RWPE2 (cell line): ENCODE data around the gene KLK11.

Experiments used
- ATAC-seq: fragments of 200-7000 bp; cut with Tn5 transposase; 3 replicates; pipeline ENCODE4 v1.9.1; 2021; ENCODE audit warnings: low read depth
- DNase-seq: peaks from one replicate; pipeline ENCODE4 v3.0.0-alpha.2; 2020; ENCODE audit warnings: low spot score
- H3K27ac ChIP-seq: fragments of 450-650 bp; 2 replicates; pipeline ENCODE4 v1.5.1; 2017; ENCODE audit warnings: mild to moderate bottlenecking; ENCODE audit not compliant: poor library complexity, severe bottlenecking
- H3K27me3 ChIP-seq: fragments of 250-450 bp; sonication (Bioruptor Pico); 2 replicates; pipeline ENCODE4 v1.5.1; 2021; ENCODE audit warnings: mild to moderate bottlenecking, moderate library complexity; ENCODE audit not compliant: insufficient read depth, poor library complexity, severe bottlenecking
- H3K36me3 ChIP-seq: fragments of 250-450 bp; sonication (Bioruptor Pico); 2 replicates; pipeline ENCODE4 v1.5.1; 2020; ENCODE audit warnings: low read depth, mild to moderate bottlenecking, moderate library complexity
- H3K4me1 ChIP-seq: fragments of 250-450 bp; sonication (Bioruptor Pico); 2 replicates; pipeline ENCODE4 v1.5.1; 2021; ENCODE audit warnings: mild to moderate bottlenecking, moderate library complexity; ENCODE audit not compliant: insufficient read depth, poor library complexity, severe bottlenecking
- H3K4me3 ChIP-seq: fragments of 250-450 bp; sonication (Bioruptor Pico); 2 replicates; pipeline ENCODE4 v1.5.1; 2021; ENCODE audit warnings: mild to moderate bottlenecking, moderate library complexity; ENCODE audit not compliant: severe bottlenecking
- H3K9me3 ChIP-seq: fragments of 250-450 bp; sonication (Bioruptor Pico); 2 replicates; pipeline ENCODE4 v1.5.1; 2021; ENCODE audit warnings: mild to moderate bottlenecking, moderate library complexity; ENCODE audit not compliant: severe bottlenecking
- CTCF ChIP-seq: fragments of 450-650 bp; IDR thresholded peaks from one replicate; pipeline ENCODE4 v1.5.1; 2017; ENCODE audit warnings: mild to moderate bottlenecking, moderate library complexity; ENCODE audit not compliant: poor library complexity, severe bottlenecking

KLK11 gene

GRCh38 chr19:51060973-51061372 is 34.6 kb upstream of the KLK11 start:
- no peak overlapping the region for H3K4me3 ChIP-seq
- no peak for TF ChIP-seq CTCF
- no peak overlapping the region for H3K27ac ChIP-seq
- no peak for DNase-seq
- no peak for ATAC-seq
- no peaks in the 10 kb centered on the region for H3K9me3 ChIP-seq
- no peaks in the 10 kb centered on the region for H3K36me3 ChIP-seq
- H3K4me1 ChIP-seq, result no peaks in the 10 kb centered on the region
- H3K27me3 ChIP-seq, result no peaks in the 10 kb centered on the region

DNA sequence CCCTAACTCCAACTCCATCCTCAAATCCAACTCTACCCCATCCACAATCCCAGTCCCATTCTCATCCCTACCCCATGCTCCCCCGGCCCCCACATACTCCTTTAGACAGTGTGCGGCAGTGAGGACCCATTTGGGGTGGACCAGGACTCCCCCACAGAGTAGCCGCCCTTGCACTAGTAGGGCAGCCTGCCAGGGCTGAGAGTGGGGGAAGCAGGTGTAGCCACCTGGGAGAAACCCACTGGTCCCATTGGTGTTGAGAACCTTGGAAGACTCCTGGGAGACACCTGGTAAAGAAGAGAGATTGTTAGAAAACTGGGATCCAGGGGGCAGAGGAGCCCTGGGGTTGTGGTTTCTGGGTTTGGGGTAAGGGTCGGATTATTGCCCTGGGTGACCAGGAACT is 33.9 kb upstream of the KLK11 start:
- no peaks in the 10 kb centered on the region for H3K9me3 ChIP-seq
- DNase-seq (no peak), ATAC-seq (no peak)
- TF ChIP-seq CTCF, result no peak
- H3K4me3 ChIP-seq, result no peak overlapping the region
- H3K27me3 ChIP-seq, result no peaks in the 10 kb centered on the region
- H3K27ac ChIP-seq, result no peak overlapping the region
- no peaks in the 10 kb centered on the region for H3K4me1 ChIP-seq
- H3K36me3 ChIP-seq, result no peaks in the 10 kb centered on the region

- no peak overlapping the region for H3K27ac ChIP-seq
- no peaks in the 10 kb centered on the region for H3K4me1 ChIP-seq
- ATAC-seq (no peak), DNase-seq (no peak)
- no peak overlapping the region for H3K4me3 ChIP-seq
- H3K27me3 ChIP-seq, result no peaks in the 10 kb centered on the region
- no peaks in the 10 kb centered on the region for H3K36me3 ChIP-seq
- no peak for TF ChIP-seq CTCF
- H3K9me3 ChIP-seq, result no peaks in the 10 kb centered on the region
Observed at GRCh38 chr19:51059715-51060114, 33.3 kb upstream of the KLK11 start.

GRCh38 chr19:51055866-51056265 is 29.4 kb upstream of the KLK11 start:
- H3K4me3 ChIP-seq, result no peak overlapping the region
- no peaks in the 10 kb centered on the region for H3K4me1 ChIP-seq
- no peak for TF ChIP-seq CTCF
- no peaks in the 10 kb centered on the region for H3K9me3 ChIP-seq
- no peak for ATAC-seq
- H3K36me3 ChIP-seq, result no peaks in the 10 kb centered on the region
- no peak overlapping the region for H3K27ac ChIP-seq
- DNase-seq, result no peak
- no peaks in the 10 kb centered on the region for H3K27me3 ChIP-seq

GRCh38 chr19:51047031-51047335 is 20.6 kb upstream of the KLK11 start:
- no peak for ATAC-seq
- Histone ChIP-seq H3K4me3 (no peak overlapping the region), H3K9me3 (no peaks in the 10 kb centered on the region), H3K27ac (no peak overlapping the region), H3K4me1 (no peaks in the 10 kb centered on the region), H3K27me3 (no peaks in the 10 kb centered on the region), H3K36me3 (no peaks in the 10 kb centered on the region)
- no peak for DNase-seq
- no peak for TF ChIP-seq CTCF
